ENCODE data around the gene SORCS1.

Gene SORCS1

GRCh38 chr10:106789623-106790022, 374.9 kb downstream of the SORCS1 start:
- H3K9me3 ChIP-seq (ENCODE audit: control insufficient read depth, low read length), result no peaks in the 10 kb centered on the region
- H2AFZ ChIP-seq, result no peak overlapping the region
- no peaks in the 10 kb centered on the region for H3K36me3 ChIP-seq (ENCODE audit: control insufficient read depth, insufficient read depth, low read length)
- no peaks in the 10 kb centered on the region for H3K79me2 ChIP-seq
- H3K27ac ChIP-seq, result no peak overlapping the region
- no peaks in the 10 kb centered on the region for H3K27me3 ChIP-seq (ENCODE audit: control insufficient read depth, insufficient read depth, low read length)
- TF ChIP-seq, protein P1, sequence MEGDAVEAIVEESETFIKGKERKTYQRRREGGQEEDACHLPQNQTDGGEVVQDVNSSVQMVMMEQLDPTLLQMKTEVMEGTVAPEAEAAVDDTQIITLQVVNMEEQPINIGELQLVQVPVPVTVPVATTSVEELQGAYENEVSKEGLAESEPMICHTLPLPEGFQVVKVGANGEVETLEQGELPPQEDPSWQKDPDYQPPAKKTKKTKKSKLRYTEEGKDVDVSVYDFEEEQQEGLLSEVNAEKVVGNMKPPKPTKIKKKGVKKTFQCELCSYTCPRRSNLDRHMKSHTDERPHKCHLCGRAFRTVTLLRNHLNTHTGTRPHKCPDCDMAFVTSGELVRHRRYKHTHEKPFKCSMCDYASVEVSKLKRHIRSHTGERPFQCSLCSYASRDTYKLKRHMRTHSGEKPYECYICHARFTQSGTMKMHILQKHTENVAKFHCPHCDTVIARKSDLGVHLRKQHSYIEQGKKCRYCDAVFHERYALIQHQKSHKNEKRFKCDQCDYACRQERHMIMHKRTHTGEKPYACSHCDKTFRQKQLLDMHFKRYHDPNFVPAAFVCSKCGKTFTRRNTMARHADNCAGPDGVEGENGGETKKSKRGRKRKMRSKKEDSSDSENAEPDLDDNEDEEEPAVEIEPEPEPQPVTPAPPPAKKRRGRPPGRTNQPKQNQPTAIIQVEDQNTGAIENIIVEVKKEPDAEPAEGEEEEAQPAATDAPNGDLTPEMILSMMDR (IDR thresholded peaks at IDR 0.05), result no peak
- no peaks in the 10 kb centered on the region for H3K4me1 ChIP-seq
- no peak overlapping the region for H3K4me3 ChIP-seq (ENCODE audit: low read depth, low read length)
- H3K9ac ChIP-seq, result no peak overlapping the region
- no peak overlapping the region for H3K4me2 ChIP-seq (ENCODE audit: low read length)

DNA sequence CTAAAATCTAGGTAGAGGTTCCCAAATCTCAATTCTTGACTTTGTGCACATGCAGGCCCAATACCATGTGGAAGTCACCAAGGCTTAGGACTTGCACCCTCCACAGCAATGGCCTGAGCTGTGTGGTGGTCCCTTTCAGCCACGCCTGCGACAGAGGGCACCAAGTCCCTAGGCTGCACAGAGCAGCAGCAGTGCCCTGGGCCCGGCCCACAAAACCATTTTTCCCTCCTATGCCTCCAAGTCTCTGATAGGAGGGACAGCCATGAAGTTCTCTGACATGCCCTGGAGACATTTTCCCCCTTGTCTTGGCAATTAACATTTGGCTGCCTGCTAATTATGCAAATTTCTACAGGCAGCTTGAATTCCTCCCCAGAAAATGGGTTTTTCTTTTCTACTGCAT, 375.5 kb downstream of the SORCS1 start:
- H3K9ac ChIP-seq, result no peak overlapping the region
- H3K9me3 ChIP-seq (ENCODE audit: control insufficient read depth, low read length), result no peaks in the 10 kb centered on the region
- no peaks in the 10 kb centered on the region for H3K27me3 ChIP-seq (ENCODE audit: control insufficient read depth, insufficient read depth, low read length)
- TF ChIP-seq, protein P1 (IDR thresholded peaks at IDR 0.05), result no peak
- H3K4me1 ChIP-seq, result no peaks in the 10 kb centered on the region
- no peak overlapping the region for H3K4me3 ChIP-seq (ENCODE audit: low read depth, low read length)
- H3K4me2 ChIP-seq (ENCODE audit: low read length), result no peak overlapping the region
- no peaks in the 10 kb centered on the region for H3K36me3 ChIP-seq (ENCODE audit: control insufficient read depth, insufficient read depth, low read length)
- no peak overlapping the region for H3K27ac ChIP-seq
- H2AFZ ChIP-seq, result no peak overlapping the region
- H3K79me2 ChIP-seq, result no peaks in the 10 kb centered on the region

- no peaks in the 10 kb centered on the region for H3K27me3 ChIP-seq (ENCODE audit: control insufficient read depth, insufficient read depth, low read length)
- no peaks in the 10 kb centered on the region for H3K4me1 ChIP-seq
- no peak overlapping the region for H3K27ac ChIP-seq
- no peaks in the 10 kb centered on the region for H3K79me2 ChIP-seq
- H3K36me3 ChIP-seq (ENCODE audit: control insufficient read depth, insufficient read depth, low read length), result no peaks in the 10 kb centered on the region
- no peak overlapping the region for H3K9ac ChIP-seq
- no peaks in the 10 kb centered on the region for H3K9me3 ChIP-seq (ENCODE audit: control insufficient read depth, low read length)
- H3K4me3 ChIP-seq (ENCODE audit: low read depth, low read length), result no peak overlapping the region
- no peak overlapping the region for H3K4me2 ChIP-seq (ENCODE audit: low read length)
- no peak overlapping the region for H2AFZ ChIP-seq
- TF ChIP-seq, protein P1 (IDR thresholded peaks at IDR 0.05), result no peak
Observed at GRCh38 chr10:106785528-106785927, 379.0 kb downstream of the SORCS1 start.

DNA sequence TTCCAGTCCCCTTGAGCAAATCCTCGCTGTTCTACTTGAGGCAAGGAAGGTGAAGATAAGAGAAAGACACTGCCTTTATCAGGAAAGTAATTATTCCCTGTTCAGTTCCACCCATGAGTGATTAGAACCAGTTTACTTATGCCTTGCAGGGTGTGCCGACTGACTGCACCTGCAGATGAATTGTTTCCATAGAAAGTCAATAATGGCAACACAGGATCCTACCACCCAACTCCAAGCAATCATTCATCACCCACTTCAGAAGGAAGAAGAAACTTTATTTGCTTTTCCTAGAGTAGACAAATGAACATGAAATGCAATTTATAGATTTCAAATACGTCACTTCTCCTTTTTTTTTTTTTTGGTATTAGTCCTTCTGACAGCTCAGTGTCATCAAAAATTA, 383.9 kb downstream of the SORCS1 start:
- H3K4me2 ChIP-seq (ENCODE audit: low read length), result no peak overlapping the region
- H2AFZ ChIP-seq, result no peak overlapping the region
- no peaks in the 10 kb centered on the region for H3K79me2 ChIP-seq
- H3K4me1 ChIP-seq, result no peaks in the 10 kb centered on the region
- no peak overlapping the region for H3K4me3 ChIP-seq (ENCODE audit: low read depth, low read length)
- no peak overlapping the region for H3K9ac ChIP-seq
- no peak overlapping the region for H3K27ac ChIP-seq
- TF ChIP-seq, protein P1 (IDR thresholded peaks at IDR 0.05), result no peak
- H3K27me3 ChIP-seq (ENCODE audit: control insufficient read depth, insufficient read depth, low read length), result no peaks in the 10 kb centered on the region
- no peaks in the 10 kb centered on the region for H3K36me3 ChIP-seq (ENCODE audit: control insufficient read depth, insufficient read depth, low read length)
- no peaks in the 10 kb centered on the region for H3K9me3 ChIP-seq (ENCODE audit: control insufficient read depth, low read length)

DNA sequence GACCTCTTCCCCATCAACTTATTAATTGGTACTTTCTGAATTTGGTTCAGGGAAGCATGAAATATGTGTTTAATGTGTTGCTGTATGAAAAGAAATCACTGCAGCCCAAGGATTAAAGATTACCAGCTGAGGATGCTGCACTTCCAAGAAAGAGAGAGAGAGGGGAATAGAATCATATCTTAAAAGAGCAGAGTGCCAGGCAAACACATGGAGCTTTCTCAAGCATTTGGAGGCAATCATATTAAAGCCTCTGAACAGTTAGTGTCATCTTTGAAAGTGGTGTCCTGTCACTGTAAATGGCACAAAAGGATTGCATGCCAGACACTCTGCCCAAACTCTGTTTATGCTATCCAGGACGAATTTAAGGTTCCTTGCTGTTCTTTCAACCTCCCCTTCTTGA, 386.7 kb downstream of the SORCS1 start:
- no peak overlapping the region for H3K27ac ChIP-seq
- H3K79me2 ChIP-seq, result no peaks in the 10 kb centered on the region
- no peaks in the 10 kb centered on the region for H3K27me3 ChIP-seq (ENCODE audit: control insufficient read depth, insufficient read depth, low read length)
- H3K4me3 ChIP-seq (ENCODE audit: low read depth, low read length), result no peak overlapping the region
- TF ChIP-seq, protein P1 (IDR thresholded peaks at IDR 0.05), result no peak
- H3K4me1 ChIP-seq, result no peaks in the 10 kb centered on the region
- no peak overlapping the region for H3K4me2 ChIP-seq (ENCODE audit: low read length)
- H2AFZ ChIP-seq, result no peak overlapping the region
- no peaks in the 10 kb centered on the region for H3K9me3 ChIP-seq (ENCODE audit: control insufficient read depth, low read length)
- H3K36me3 ChIP-seq (ENCODE audit: control insufficient read depth, insufficient read depth, low read length), result no peaks in the 10 kb centered on the region
- H3K9ac ChIP-seq, result no peak overlapping the region
